B cell (primary cell): ENCODE results near the gene FAM13C. TPM values are rescaled to one million over a fixed set of nuclear protein-coding genes. Genes with fewer than 3 reads are reported as not detected.

Experiments used
- ATAC-seq: fragments of 200-7000 bp; cut with Tn5 transposase; one replicate; pipeline ENCODE4 v1.10.0; 2021; ENCODE audit warnings: low read depth, mild to moderate bottlenecking, moderate number of reproducible peaks, moderate library complexity
- CTCF ChIA-PET: fragments of 350-600 bp; sonication (Branson Sonifier 250); formaldehyde crosslinking; loops from one replicate; lab custom pipeline; 2021; ENCODE audit warnings: antibody characterized with exemption, inconsistent platforms; lab: Charles Lee
- POLR2A ChIA-PET: fragments of 350-600 bp; sonication (Branson Sonifier 250); formaldehyde crosslinking; loops from one replicate; lab custom pipeline; 2021; ENCODE audit warnings: antibody characterized with exemption; lab: Charles Lee
- DNase-seq: peaks from one replicate; pipeline ENCODE4 v3.0.0; 2013
- H2AFZ ChIP-seq: 2 replicates; pipeline ENCODE4 v1.6.1; 2012; ENCODE audit warnings: mild to moderate bottlenecking, low read depth, low read length; ENCODE audit not compliant: insufficient read depth, poor library complexity, severe bottlenecking
- H3K27ac ChIP-seq, 2 donors: 1 replicate in 1 of 2; 2 replicates in 1 of 2; pipeline ENCODE4 v1.5.1; 2012 to 2013; ENCODE audit warnings: low read length in 2 of 2, mild to moderate bottlenecking in 2 of 2, moderate library complexity in 1 of 2
- H3K27me3 ChIP-seq, 4 experiments: fragments of 200-600 bp in 1 of 4; sonication (generic) in 1 of 4; replicated peaks in 1 of 4; 1 replicate in 2 of 4; 2 replicates in 2 of 4; pipeline versions ENCODE4 v1.6.1 to v1.7.0; 2013 to 2016; ENCODE audit warnings: low read length in 3 of 4, mild to moderate bottlenecking in 2 of 4, mixed read lengths in 1 of 4, moderate library complexity in 1 of 4; ENCODE audit not compliant: insufficient read depth in 4 of 4, control insufficient read depth in 3 of 4; ENCODE audit errors: control extremely low read depth in 1 of 4
- H3K36me3 ChIP-seq, 2 experiments: replicated peaks in 1 of 2; 1 replicate in 1 of 2; 2 replicates in 1 of 2; pipeline versions ENCODE4 v1.6.1 to v1.7.1; 2013; ENCODE audit warnings: low read length in 1 of 2; ENCODE audit not compliant: insufficient read depth in 2 of 2, control insufficient read depth in 1 of 2; ENCODE audit errors: control extremely low read depth in 1 of 2, extremely low read depth in 1 of 2
- H3K4me1 ChIP-seq, 2 donors: fragments of 200-600 bp in 1 of 2; sonication (generic) in 1 of 2; 1 replicate in 1 of 2; 2 replicates in 1 of 2; pipeline versions ENCODE4 v1.5.1 to v1.6.1; 2013 to 2017; ENCODE audit warnings: low read length in 2 of 2; ENCODE audit not compliant: control insufficient read depth in 2 of 2, insufficient read depth in 2 of 2
- H3K4me2 ChIP-seq: replicated peaks from 2 replicates; pipeline ENCODE3; 2012; ENCODE audit warnings: mild to moderate bottlenecking, low read depth, low read length; ENCODE audit not compliant: poor library complexity, severe bottlenecking
- H3K4me3 ChIP-seq, 5 experiments: fragments of 200-600 bp in 1 of 5; sonication (generic) in 1 of 5; 1 replicate in 3 of 5; 2 replicates in 2 of 5; pipeline versions ENCODE4 v1.5.1 to v1.7.0; 2011 to 2016; ENCODE audit warnings: low read length in 4 of 5, mild to moderate bottlenecking in 4 of 5, low read depth in 2 of 5, control low read depth in 1 of 5, moderate library complexity in 1 of 5; ENCODE audit not compliant: insufficient read depth in 1 of 5; ENCODE audit errors: control extremely low read depth in 1 of 5, extremely low read depth in 1 of 5
- H3K79me2 ChIP-seq: fragments of 200-600 bp; sonication (generic); one replicate; pipeline ENCODE4 v1.6.0; 2016; ENCODE audit warnings: low read length; ENCODE audit not compliant: control insufficient read depth, insufficient read depth
- H3K9ac ChIP-seq: fragments of 200-600 bp; sonication (generic); 2 replicates; pipeline ENCODE4 v1.6.1; 2017; ENCODE audit warnings: mild to moderate bottlenecking, low read length, moderate library complexity
- H3K9me3 ChIP-seq, 3 donors: one replicate each; pipeline versions ENCODE4 v1.6.1 to v1.7.1; 2013; ENCODE audit warnings: low read length in 2 of 3; ENCODE audit not compliant: control insufficient read depth in 2 of 3, insufficient read depth in 1 of 3; ENCODE audit errors: control extremely low read depth in 1 of 3
- H4K20me1 ChIP-seq: 2 replicates; pipeline ENCODE4 v1.6.0; 2012; ENCODE audit warnings: mild to moderate bottlenecking, low read length; ENCODE audit not compliant: insufficient read depth, control insufficient read depth, poor library complexity, severe bottlenecking
- H3K27ac Mint-ChIP-seq: one replicate; pipeline ENCODE4 v1.8.0; 2021; ENCODE audit warnings: mixed read lengths
- H3K27me3 Mint-ChIP-seq: one replicate; pipeline ENCODE4 v1.8.0; 2021; ENCODE audit warnings: mixed read lengths
- H3K4me1 Mint-ChIP-seq: one replicate; pipeline ENCODE4 v1.8.0; 2021; ENCODE audit warnings: mixed read lengths
- H3K4me3 Mint-ChIP-seq: one replicate; pipeline ENCODE4 v1.8.0; 2021; ENCODE audit warnings: mixed read lengths
- H3K9me3 Mint-ChIP-seq: one replicate; pipeline ENCODE4 v1.8.0; 2022; ENCODE audit warnings: mixed read lengths; ENCODE audit not compliant: insufficient read depth
- EZH2 ChIP-seq: IDR thresholded peaks from 2 replicates; pipeline ENCODE4 v1.6.1; 2012; ENCODE audit warnings: borderline replicate concordance, low read depth, mild to moderate bottlenecking, moderate library complexity, low read length; ENCODE audit not compliant: insufficient read depth, poor library complexity, severe bottlenecking
- WGBS: methylation state at CpG from one replicate; pipeline ENCODE4 v1.1.5; 2013; ENCODE audit warnings: missing lambda C conversion rate; ENCODE audit not compliant: insufficient coverage; 5-methylcytosine and 5-hydroxymethylcytosine counted together
- intact Hi-C: fragments of 100-400 bp; cut with micrococcal nuclease; formaldehyde crosslinking; loops from one replicate; pipeline ENCODE4 v1.10.0; 2022
- polyA minus RNA-seq: library from RNA; depleted of rRNA, polyadenylated mRNA; stranded (reverse); fragments of >200 nt; gene quantifications from 2 replicates; pipeline ENCODE4 v1.2.3, GENCODE V29; 2012
- polyA plus RNA-seq: library from polyadenylated mRNA; depleted of rRNA; stranded (reverse); fragments of >200 nt; gene quantifications from 2 replicates; pipeline ENCODE4 v1.2.3, GENCODE V29; 2012
- total RNA-seq, 2 donors: library from RNA; stranded (reverse); fragments of 120-200 nt in 1 of 2; gene quantifications; 1 replicate in 1 of 2; 2 replicates in 1 of 2; pipeline versions ENCODE4 v1.2.3 to v1.2.4, GENCODE V29; 2013 to 2022
- TF ChIP-seq, protein P1 (sequence below): fragments of 200-600 bp; IDR thresholded peaks from one replicate; pipeline ENCODE4 v1.8.0; 2022; ENCODE audit warnings: antibody characterized with exemption, mild to moderate bottlenecking

FAM13C gene
- total RNA-seq (not detected in 2 replicates), polyA plus RNA-seq (not detected in 2 replicates), polyA minus RNA-seq (0.71 TPM in 1 of 2 replicates, not detected in the other)
- 0.77 TPM for total RNA-seq (2013)

DNA sequence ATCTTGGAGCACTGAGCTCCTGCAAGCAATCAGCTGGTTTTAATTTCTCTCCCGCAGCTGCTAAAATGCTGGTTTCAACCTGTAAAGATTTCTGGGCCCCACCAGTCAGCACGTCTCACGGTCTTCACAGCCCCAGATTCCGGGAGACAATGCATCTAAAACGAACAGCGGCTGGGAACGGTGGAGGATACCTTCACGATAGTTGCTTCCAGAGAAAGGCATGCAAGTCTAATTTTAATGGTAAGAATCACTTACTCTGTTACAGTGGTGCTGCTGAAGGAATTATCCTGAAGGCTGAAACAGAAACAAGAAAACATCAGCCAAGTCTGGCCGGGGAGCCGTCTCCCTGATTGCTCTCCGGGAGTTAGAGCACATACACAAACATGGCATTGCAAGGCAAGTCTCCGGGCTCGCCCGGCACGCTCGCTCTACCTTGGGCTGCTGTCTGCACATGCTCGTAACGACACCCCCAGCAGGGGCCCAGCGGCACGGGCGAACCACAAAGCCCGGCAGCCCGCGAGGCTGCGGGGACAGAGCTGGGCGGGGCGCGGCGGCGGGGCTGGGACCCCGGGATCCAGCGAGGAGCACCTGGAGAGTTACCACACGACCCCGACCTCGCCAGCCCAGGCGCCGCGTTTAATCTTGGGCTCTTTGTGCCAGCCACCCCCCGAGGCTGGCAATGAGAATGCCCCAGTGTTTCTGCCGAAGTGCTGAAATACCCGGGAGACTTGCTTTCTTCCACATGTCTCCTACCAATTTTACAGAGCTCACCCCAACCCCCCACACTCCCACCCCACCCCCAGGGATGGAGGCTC is at the start of gene FAM13C:
Gene FAM13C (minus strand): TSS at position 406 of the 815 bp plus-strand sequence. CDS start 89 bp downstream, at position 317.
- peak within 1 kb of the TSS in 1 of 5 experiments; percentile 8 for H3K4me3 ChIP-seq
- Mint-ChIP-seq H3K4me1 (peaks cover 8% of the 10 kb centered on the region), H3K9me3 (no peaks in the 10 kb centered on the region), H3K27me3 (peaks cover 27% of the 10 kb centered on the region), H3K27ac (no peak within 1 kb of the TSS), H3K4me3 (peak within 1 kb of the TSS; percentile 62)
- 6% methylated on average over 39 of the region's 41 CpGs for WGBS
- H3K27me3 ChIP-seq, result peaks cover 0 to 9% (median 6%) of the 10 kb centered on the region in 4 experiments
- no peak for TF ChIP-seq EZH2
- TF ChIP-seq, protein P1, sequence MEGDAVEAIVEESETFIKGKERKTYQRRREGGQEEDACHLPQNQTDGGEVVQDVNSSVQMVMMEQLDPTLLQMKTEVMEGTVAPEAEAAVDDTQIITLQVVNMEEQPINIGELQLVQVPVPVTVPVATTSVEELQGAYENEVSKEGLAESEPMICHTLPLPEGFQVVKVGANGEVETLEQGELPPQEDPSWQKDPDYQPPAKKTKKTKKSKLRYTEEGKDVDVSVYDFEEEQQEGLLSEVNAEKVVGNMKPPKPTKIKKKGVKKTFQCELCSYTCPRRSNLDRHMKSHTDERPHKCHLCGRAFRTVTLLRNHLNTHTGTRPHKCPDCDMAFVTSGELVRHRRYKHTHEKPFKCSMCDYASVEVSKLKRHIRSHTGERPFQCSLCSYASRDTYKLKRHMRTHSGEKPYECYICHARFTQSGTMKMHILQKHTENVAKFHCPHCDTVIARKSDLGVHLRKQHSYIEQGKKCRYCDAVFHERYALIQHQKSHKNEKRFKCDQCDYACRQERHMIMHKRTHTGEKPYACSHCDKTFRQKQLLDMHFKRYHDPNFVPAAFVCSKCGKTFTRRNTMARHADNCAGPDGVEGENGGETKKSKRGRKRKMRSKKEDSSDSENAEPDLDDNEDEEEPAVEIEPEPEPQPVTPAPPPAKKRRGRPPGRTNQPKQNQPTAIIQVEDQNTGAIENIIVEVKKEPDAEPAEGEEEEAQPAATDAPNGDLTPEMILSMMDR, result no peak
- DNase-seq (no peak), ATAC-seq (no peak)
- H3K9ac ChIP-seq, result no peak within 1 kb of the TSS
- ChIA-PET CTCF (no interaction called here), POLR2A (no interaction called here)
- no peaks in the 10 kb centered on the region for H4K20me1 ChIP-seq
- H3K4me2 ChIP-seq, result peak within 1 kb of the TSS; percentile 61
- intact Hi-C loops, result no loop called here
- peak within 1 kb of the TSS; percentile 58 for H2AFZ ChIP-seq
- no peaks in the 10 kb centered on the region for H3K9me3 ChIP-seq
- no peak within 1 kb of the TSS for H3K27ac ChIP-seq
- no peaks in the 10 kb centered on the region for H3K36me3 ChIP-seq
- H3K79me2 ChIP-seq, result no peaks in the 10 kb centered on the region
- peaks cover 0 to 3% of the 10 kb centered on the region in 2 donors for H3K4me1 ChIP-seq

DNA sequence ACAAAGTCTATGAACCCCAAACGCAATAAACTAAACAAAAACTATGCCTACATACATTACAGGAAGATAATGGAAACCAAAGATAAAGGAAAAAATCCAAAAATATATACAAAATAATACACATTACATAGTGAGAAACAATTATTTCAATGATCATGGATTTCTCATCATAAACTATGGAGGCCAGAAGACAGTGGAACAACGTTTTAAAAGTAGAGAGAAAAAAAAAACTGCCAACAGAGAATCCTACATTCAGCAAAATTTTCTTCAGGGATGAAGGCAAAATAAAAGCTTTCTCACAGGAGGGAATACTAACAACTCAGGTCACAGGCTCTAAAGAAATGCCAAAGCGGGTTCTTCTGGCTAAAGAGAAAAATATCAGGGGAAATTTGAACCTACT is 42.9 kb upstream of the FAM13C start:
- DNase-seq, result no peak
- ATAC-seq, result no peak
- Mint-ChIP-seq H3K27ac (no peak overlapping the region), H3K9me3 (peaks cover 4% of the 10 kb centered on the region), H3K4me3 (no peak overlapping the region), H3K27me3 (no peaks in the 10 kb centered on the region), H3K4me1 (no peaks in the 10 kb centered on the region)
- Histone ChIP-seq H3K9ac (no peak overlapping the region), H3K4me2 (no peak overlapping the region), H3K36me3 (no peaks in the 10 kb centered on the region), H3K27me3 (no peaks in the 10 kb centered on the region), H3K79me2 (no peaks in the 10 kb centered on the region), H2AFZ (no peak overlapping the region), H3K27ac (no peak overlapping the region), H3K4me3 (no peak overlapping the region), H3K9me3 (no peaks in the 10 kb centered on the region), H3K4me1 (no peaks in the 10 kb centered on the region), H4K20me1 (no peaks in the 10 kb centered on the region)
- WGBS, result no CpG with 5 or more reads among the region's 3 CpGs
- CTCF ChIA-PET, result no interaction called here
- TF ChIP-seq, protein P1, result no peak
- no peak for TF ChIP-seq EZH2
- POLR2A ChIA-PET, result no interaction called here
- intact Hi-C loops, result no loop called here
